Measurements from ENCODE around the gene OR56A5.
"Not testable (repeated sequence)": the region's sequence is repeated elsewhere in the genome, so short reads cannot be mapped to it uniquely, and the experiment has no call there.

The OR56A5 gene

DNA sequence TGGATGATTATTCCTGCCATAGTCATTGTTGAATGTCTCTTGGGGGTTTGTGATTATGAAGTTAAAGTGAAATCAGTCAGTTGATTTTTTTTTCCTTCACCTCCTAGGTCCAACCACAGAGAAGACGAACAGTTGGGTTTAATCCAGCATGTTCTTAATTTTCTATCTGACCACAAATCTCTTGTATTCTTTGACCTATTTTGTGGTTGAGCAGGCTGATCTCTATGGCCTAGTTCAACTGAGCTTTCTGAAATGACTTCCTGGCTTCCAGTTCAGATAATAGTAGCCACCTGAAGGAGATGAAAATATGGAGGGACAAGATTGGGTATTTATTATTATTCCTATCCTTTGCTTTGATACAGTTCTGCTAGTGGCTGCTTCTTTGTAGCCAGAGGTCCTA, 5.2 kb upstream of the OR56A5 start:
- in situ Hi-C loops (cut with MboI; ENCODE audit: low pct_unique_long_range_greater_than_20kb, low sequenced_read_pairs, unreplicated experiment), result no loop called here

DNA sequence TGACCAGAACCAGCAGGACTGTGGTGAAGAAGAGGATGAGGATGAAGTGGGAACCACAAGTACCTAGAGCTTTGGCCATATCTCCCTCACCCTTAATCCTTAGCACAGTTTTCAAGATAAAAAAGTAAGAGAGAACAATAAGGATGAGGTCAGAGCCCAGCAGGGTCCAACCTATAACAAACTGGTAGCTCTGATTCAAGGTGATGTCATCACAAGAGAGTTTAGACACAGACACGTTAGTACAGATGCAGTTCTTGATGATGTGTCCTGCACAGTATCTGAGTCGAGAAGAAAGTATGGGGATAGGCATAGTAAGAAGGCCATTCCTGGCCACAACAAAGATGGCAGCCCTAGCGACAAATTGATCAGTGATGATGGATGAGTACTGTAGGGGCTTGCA, 586 bp downstream of the OR56A5 start:
- no peak for DNase-seq (ENCODE audit: low spot score)
- in situ Hi-C loops (cut with MboI; ENCODE audit: low pct_unique_long_range_greater_than_20kb, low sequenced_read_pairs, unreplicated experiment), result no loop called here

More for the DNA sequence above, 5.2 kb upstream of the OR56A5 start:
- TF ChIP-seq, protein P1, sequence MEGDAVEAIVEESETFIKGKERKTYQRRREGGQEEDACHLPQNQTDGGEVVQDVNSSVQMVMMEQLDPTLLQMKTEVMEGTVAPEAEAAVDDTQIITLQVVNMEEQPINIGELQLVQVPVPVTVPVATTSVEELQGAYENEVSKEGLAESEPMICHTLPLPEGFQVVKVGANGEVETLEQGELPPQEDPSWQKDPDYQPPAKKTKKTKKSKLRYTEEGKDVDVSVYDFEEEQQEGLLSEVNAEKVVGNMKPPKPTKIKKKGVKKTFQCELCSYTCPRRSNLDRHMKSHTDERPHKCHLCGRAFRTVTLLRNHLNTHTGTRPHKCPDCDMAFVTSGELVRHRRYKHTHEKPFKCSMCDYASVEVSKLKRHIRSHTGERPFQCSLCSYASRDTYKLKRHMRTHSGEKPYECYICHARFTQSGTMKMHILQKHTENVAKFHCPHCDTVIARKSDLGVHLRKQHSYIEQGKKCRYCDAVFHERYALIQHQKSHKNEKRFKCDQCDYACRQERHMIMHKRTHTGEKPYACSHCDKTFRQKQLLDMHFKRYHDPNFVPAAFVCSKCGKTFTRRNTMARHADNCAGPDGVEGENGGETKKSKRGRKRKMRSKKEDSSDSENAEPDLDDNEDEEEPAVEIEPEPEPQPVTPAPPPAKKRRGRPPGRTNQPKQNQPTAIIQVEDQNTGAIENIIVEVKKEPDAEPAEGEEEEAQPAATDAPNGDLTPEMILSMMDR (IDR thresholded peaks at IDR 0.05; ENCODE audit: extremely low read depth, insufficient read depth, missing control alignments), result no peak
- DNase-seq (ENCODE audit: low spot score), result no peak

DNA sequence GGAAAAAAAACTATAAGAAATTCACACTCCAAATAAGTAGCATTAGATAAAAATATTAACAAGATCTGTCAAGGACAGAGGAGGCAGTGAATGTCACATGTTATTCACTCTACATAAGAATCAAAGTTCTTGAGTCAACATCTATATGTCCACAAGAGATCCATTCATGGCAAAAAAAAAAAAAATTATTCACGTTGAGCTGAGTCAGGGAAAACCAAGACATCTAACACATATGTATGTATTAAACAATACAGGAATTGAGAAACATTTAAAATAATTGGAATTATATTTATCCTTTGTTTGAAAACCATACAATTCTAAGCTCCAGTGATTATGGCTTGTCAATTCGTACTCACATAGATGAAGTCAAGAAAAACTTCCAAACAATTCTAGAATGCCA, 1.3 kb downstream of the OR56A5 start:
- TF ChIP-seq, protein P1 (IDR thresholded peaks at IDR 0.05; ENCODE audit: extremely low read depth, insufficient read depth, missing control alignments), result no peak
- in situ Hi-C loops (cut with MboI; ENCODE audit: low pct_unique_long_range_greater_than_20kb, low sequenced_read_pairs, unreplicated experiment), result no loop called here
- no peak for DNase-seq (ENCODE audit: low spot score)

More for the DNA sequence above, 586 bp downstream of the OR56A5 start:
- TF ChIP-seq, protein P1 (IDR thresholded peaks at IDR 0.05; ENCODE audit: extremely low read depth, insufficient read depth, missing control alignments), result no peak

DNA sequence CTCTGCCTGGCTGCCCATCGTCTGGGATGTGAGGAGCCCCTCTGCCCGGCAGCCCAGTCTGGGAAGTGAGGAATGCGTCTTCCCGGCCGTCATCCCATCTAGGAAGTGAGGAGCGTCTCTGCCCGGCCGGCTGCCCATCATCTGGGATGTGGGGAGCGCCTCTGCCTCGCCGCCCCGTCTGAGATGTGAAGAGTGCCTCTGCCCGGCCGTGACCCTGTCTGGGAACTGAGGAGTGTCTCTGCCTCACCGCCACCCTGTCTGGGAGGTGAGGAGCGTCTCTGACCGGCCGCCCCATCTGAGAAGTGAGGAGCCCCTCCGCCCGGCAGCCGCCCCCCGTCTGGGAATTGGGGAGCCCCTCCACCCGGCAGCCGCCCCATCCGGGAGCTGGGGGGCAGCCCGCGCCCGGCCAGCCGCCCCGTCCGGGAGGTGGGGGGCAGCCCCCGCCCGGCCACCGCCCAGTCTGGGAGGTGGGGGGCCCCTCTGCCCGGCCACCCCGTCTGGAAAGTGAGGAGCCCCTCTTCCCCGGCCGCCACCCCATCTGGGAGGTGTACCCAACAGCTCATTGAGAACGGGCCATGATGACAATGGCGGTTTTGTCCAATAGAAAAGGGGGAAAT, 7.5 kb downstream of the OR56A5 start:
- in situ Hi-C loops (cut with MboI; ENCODE audit: low pct_unique_long_range_greater_than_20kb, low sequenced_read_pairs, unreplicated experiment); DNase-seq (ENCODE audit: low spot score): not testable (repeated sequence)

DNA sequence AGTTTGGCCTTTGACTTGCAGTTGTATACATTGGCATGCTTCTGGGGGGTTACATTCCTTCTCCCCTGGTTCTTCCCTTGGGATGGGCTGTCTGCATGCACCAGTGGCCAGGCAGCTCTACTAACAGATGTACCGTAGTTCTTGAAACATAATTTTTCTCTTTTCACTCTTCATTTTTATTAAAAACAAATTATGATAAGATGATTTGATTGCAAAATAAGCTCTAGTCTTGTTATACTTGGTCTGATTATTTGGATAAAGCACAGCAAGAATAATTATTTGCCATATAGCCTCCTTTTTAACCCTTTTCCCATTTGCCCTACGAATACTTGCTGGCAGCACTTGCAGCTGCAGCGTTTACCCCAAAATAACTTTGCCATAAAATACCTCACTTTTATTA, 12.7 kb downstream of the OR56A5 start:
- in situ Hi-C loops (cut with MboI; ENCODE audit: low pct_unique_long_range_greater_than_20kb, low sequenced_read_pairs, unreplicated experiment), result no loop called here
- DNase-seq (ENCODE audit: low spot score), result no peak
- TF ChIP-seq, protein P1 (IDR thresholded peaks at IDR 0.05; ENCODE audit: extremely low read depth, insufficient read depth, missing control alignments), result no peak

DNA sequence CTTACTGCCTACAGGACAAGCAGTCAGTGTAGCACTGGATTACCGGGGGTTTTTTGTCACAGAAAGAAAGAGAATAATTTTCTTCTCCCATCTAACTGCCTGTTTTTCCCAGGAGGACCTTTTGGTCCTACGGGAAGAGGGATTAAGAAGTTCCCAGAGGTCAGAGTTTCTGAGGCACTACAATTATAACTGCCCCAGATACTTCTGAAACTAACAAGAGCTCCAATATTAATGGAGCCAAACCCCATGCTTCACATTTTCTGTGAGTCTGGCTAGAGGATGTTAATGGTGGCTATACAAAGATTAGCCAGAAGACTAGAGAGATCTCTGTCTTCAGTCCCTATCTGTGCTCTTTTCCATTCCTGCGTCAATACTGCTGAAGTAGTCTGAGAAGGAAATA, 26.3 kb downstream of the OR56A5 start, which contains the start of gene OR56A3:
OR56A3 (plus strand) TSS at position 301 of the 400 bp plus-strand sequence. CDS start 5,096 bp downstream, outside the sequence.
- in situ Hi-C loops (cut with MboI; ENCODE audit: low pct_unique_long_range_greater_than_20kb, low sequenced_read_pairs, unreplicated experiment), result no loop called here
- TF ChIP-seq, protein P1 (IDR thresholded peaks at IDR 0.05; ENCODE audit: extremely low read depth, insufficient read depth, missing control alignments), result no peak
- no peak for DNase-seq (ENCODE audit: low spot score)

DNA sequence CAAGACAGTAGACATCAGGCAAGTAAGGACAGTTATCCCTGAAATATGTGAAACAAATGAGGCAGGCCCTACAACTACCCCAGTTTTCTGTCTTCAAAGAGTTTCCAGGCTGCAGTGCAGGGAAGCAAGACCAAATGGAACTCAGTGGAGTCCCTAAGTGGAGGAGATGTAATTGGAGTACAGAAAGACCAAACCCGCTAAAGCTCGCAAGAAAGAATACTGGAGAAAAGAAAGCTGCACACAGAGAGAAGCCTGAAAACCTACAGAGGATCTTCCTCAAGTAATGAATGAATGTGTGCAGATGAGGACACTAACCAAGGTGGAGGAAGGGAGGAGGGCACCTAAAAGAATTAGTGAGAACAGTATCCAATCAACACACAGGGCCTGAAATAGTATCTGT, 27.5 kb downstream of the OR56A5 start:
- TF ChIP-seq, protein P1 (IDR thresholded peaks at IDR 0.05; ENCODE audit: extremely low read depth, insufficient read depth, missing control alignments), result no peak
- in situ Hi-C loops (cut with MboI; ENCODE audit: low pct_unique_long_range_greater_than_20kb, low sequenced_read_pairs, unreplicated experiment), result no loop called here
- no peak for DNase-seq (ENCODE audit: low spot score)

Measured in GM13977 (cell line).